WTC11 (cell line): ENCODE results near the gene PPDPF. TPM values are rescaled to one million over a fixed set of nuclear protein-coding genes. Genes with fewer than 3 reads are reported as not detected.

Source experiments
- ATAC-seq: fragments of 200-7000 bp; cut with Tn5 transposase; 2 replicates; pipeline ENCODE4 v1.10.0; 2021; ENCODE audit warnings: mild to moderate bottlenecking, moderate library complexity
- CTCF ChIA-PET: fragments of 300-600 bp; sonication (Branson Sonifier 250); formaldehyde crosslinking; loops from one replicate; lab custom pipeline; 2021; ENCODE audit warnings: antibody characterized with exemption; lab: Charles Lee
- POLR2A ChIA-PET: fragments of 350-600 bp; sonication (Branson Sonifier 250); formaldehyde crosslinking; loops from one replicate; lab custom pipeline; 2021; ENCODE audit warnings: antibody characterized with exemption; lab: Charles Lee
- DNase-seq: peaks from one replicate; pipeline ENCODE4 v3.0.0; 2021; ENCODE audit warnings: low spot score
- H3K27ac Mint-ChIP-seq: 2 replicates; pipeline ENCODE4 v1.8.0; 2021; ENCODE audit warnings: mixed read lengths
- H3K27me3 Mint-ChIP-seq: 2 replicates; pipeline ENCODE4 v1.8.0; 2021; ENCODE audit warnings: low read depth, mild to moderate bottlenecking, moderate library complexity, mixed read lengths
- H3K36me3 Mint-ChIP-seq: 2 replicates; pipeline ENCODE4 v1.8.0; 2021; ENCODE audit warnings: mixed read lengths
- H3K4me1 Mint-ChIP-seq: 2 replicates; pipeline ENCODE4 v1.8.0; 2022; ENCODE audit warnings: mixed read lengths
- H3K4me3 Mint-ChIP-seq: 2 replicates; pipeline ENCODE4 v1.8.0; 2021; ENCODE audit warnings: mild to moderate bottlenecking, moderate library complexity, mixed read lengths
- H3K9me3 Mint-ChIP-seq: 2 replicates; pipeline ENCODE4 v1.8.0; 2021; ENCODE audit warnings: mixed read lengths
- AFF4 ChIP-seq: sonication (generic); formaldehyde crosslinking; IDR thresholded peaks from 2 replicates; pipeline ENCODE4 v1.8.1; 2023; ENCODE audit warnings: mild to moderate bottlenecking, missing genetic modification reagents, borderline replicate concordance
- ATF6 ChIP-seq: sonication (generic); formaldehyde crosslinking; IDR thresholded peaks from 2 replicates; pipeline ENCODE4 v1.8.1; 2023; ENCODE audit warnings: mild to moderate bottlenecking, missing genetic modification reagents
- E2F1 ChIP-seq: sonication (generic); formaldehyde crosslinking; IDR thresholded peaks from 2 replicates; pipeline ENCODE4 v1.8.0; 2022; ENCODE audit warnings: mild to moderate bottlenecking, missing genetic modification reagents
- ESRRA ChIP-seq: sonication (generic); formaldehyde crosslinking; IDR thresholded peaks from 2 replicates; pipeline ENCODE4 v1.8.1; 2022; ENCODE audit warnings: mild to moderate bottlenecking, missing genetic modification reagents, borderline replicate concordance
- ETV6 ChIP-seq: sonication (generic); formaldehyde crosslinking; IDR thresholded peaks from 2 replicates; pipeline ENCODE4 v1.8.1; 2022; ENCODE audit warnings: mild to moderate bottlenecking, missing genetic modification reagents
- HMGA2 ChIP-seq: fragments of 250-450 bp; sonication (Bioruptor Pico); IDR thresholded peaks from 2 replicates; pipeline ENCODE4 v1.4.0; 2021; ENCODE audit warnings: mild to moderate bottlenecking, moderate library complexity
- HMGXB4 ChIP-seq: sonication (generic); formaldehyde crosslinking; IDR thresholded peaks from 2 replicates; pipeline ENCODE4 v1.8.1; 2023; ENCODE audit warnings: mild to moderate bottlenecking, moderate library complexity, missing genetic modification reagents
- IRF1 ChIP-seq: sonication (generic); formaldehyde crosslinking; IDR thresholded peaks from 2 replicates; pipeline ENCODE4 v1.8.0; 2023; ENCODE audit warnings: missing genetic modification reagents
- JUN ChIP-seq: sonication (generic); formaldehyde crosslinking; IDR thresholded peaks from 2 replicates; pipeline ENCODE4 v1.8.0; 2023; ENCODE audit warnings: mild to moderate bottlenecking, missing genetic modification reagents
- MYBL2 ChIP-seq: sonication (generic); formaldehyde crosslinking; IDR thresholded peaks from 2 replicates; pipeline ENCODE4 v1.8.1; 2023; ENCODE audit warnings: mild to moderate bottlenecking, moderate library complexity, missing genetic modification reagents
- PRRX2 ChIP-seq: fragments of 250-450 bp; sonication (Bioruptor Pico); IDR thresholded peaks from 2 replicates; pipeline ENCODE4 v1.8.0; 2021; ENCODE audit warnings: mild to moderate bottlenecking
- SP1 ChIP-seq: sonication (generic); formaldehyde crosslinking; conservative IDR thresholded peaks from 2 replicates; pipeline ENCODE4 v1.8.1; 2022; ENCODE audit warnings: missing genetic modification reagents
- ZNF232 ChIP-seq: sonication (generic); formaldehyde crosslinking; IDR thresholded peaks from 2 replicates; pipeline ENCODE4 v1.8.0; 2022; ENCODE audit warnings: mild to moderate bottlenecking, missing genetic modification reagents
- ZNF416 ChIP-seq: fragments of 250-450 bp; sonication (Bioruptor Pico); IDR thresholded peaks from 2 replicates; pipeline ENCODE4 v1.9.0; 2021; ENCODE audit warnings: mild to moderate bottlenecking, inconsistent platforms
- ZNF512 ChIP-seq: sonication (generic); formaldehyde crosslinking; IDR thresholded peaks from 2 replicates; pipeline ENCODE4 v1.8.1; 2022; ENCODE audit warnings: missing genetic modification reagents, borderline replicate concordance
- ZNF532 ChIP-seq: fragments of 250-450 bp; sonication (Bioruptor Pico); IDR thresholded peaks from 2 replicates; pipeline ENCODE4 v1.9.0; 2021; ENCODE audit warnings: mild to moderate bottlenecking, borderline replicate concordance
- total RNA-seq: library from RNA; stranded (reverse); gene quantifications from 3 replicates; pipeline ENCODE4 v1.2.3, GENCODE V29; 2021

PPDPF gene
- total RNA-seq, 1 experiment from 2014 or later: 170 TPM

- TF ChIP-seq E2F1 (CRISPR knock-in tag) (no peak), ZNF416 (CRISPR knock-in tag) (no peak), HMGXB4 (no peak), ESRRA (CRISPR knock-in tag) (no peak), PRRX2 (CRISPR knock-in tag) (no peak), ETV6 (no peak)
These were observed 20.2 kb upstream of the PPDPF start (continued) for GRCh38 chr20:63500151-63500901.

GRCh38 chr20:63500902-63501817, 19.4 kb upstream of the PPDPF start:
- H3K27ac Mint-ChIP-seq: no peak overlapping the region
- TF ChIP-seq HMGA2 (CRISPR knock-in tag): no peak
- no peak for TF ChIP-seq SP1 (CRISPR knock-in tag)
- no peak for TF ChIP-seq JUN (CRISPR knock-in tag)
- no peak for TF ChIP-seq AFF4 (CRISPR knock-in tag)
- TF ChIP-seq ZNF232 (CRISPR knock-in tag): no peak
- TF ChIP-seq ZNF532 (CRISPR knock-in tag): no peak
- no peak for TF ChIP-seq ZNF512 (CRISPR knock-in tag)
- TF ChIP-seq ATF6 (CRISPR knock-in tag): no peak
- TF ChIP-seq IRF1 (CRISPR knock-in tag): no peak
- no peak for TF ChIP-seq MYBL2 (CRISPR knock-in tag)
- H3K4me3 Mint-ChIP-seq: 0 out of 2 replicates have a peak overlapping the region, but pooled peaks have one; percentile 6
- peaks cover 50% of the 10 kb centered on the region for H3K27me3 Mint-ChIP-seq
- CTCF ChIA-PET: interaction anchor here (1.9 kb wide), 1 partner anchor 20 kb away, joined by 5 read pairs; the partner anchor contains the start of gene PPDPF
- peaks cover 7% of the 10 kb centered on the region for H3K4me1 Mint-ChIP-seq
- peaks cover 10% of the 10 kb centered on the region for H3K9me3 Mint-ChIP-seq
- no peak for DNase-seq
- POLR2A ChIA-PET: no interaction called here
- no peak for ATAC-seq
- H3K36me3 Mint-ChIP-seq: 0 out of 2 replicates have a peak, but pooled peaks cover 2% of the 10 kb centered on the region
